Mesothelial cell of epicardium (in vitro differentiated cells): ENCODE measurements around the gene LAMC2. TPM values are rescaled to one million over a fixed set of nuclear protein-coding genes. Genes with fewer than 3 reads are reported as not detected.

Source experiments
- DNase-seq, 2 experiments: peaks; one replicate each; pipeline ENCODE4 v3.0.0; 2021; ENCODE audit warnings: low spot score in 2 of 2; ENCODE audit not compliant: unreplicated experiment in 2 of 2
- H3K27ac Mint-ChIP-seq: 2 replicates; pipeline ENCODE4 v1.8.0; 2021; ENCODE audit warnings: mixed read lengths
- H3K27me3 Mint-ChIP-seq: 2 replicates; pipeline ENCODE4 v1.8.0; 2021; ENCODE audit warnings: low read depth, mixed read lengths
- H3K36me3 Mint-ChIP-seq: 2 replicates; pipeline ENCODE4 v1.8.0; 2021; ENCODE audit warnings: mixed read lengths
- H3K4me1 Mint-ChIP-seq: 2 replicates; pipeline ENCODE4 v1.8.0; 2021; ENCODE audit warnings: mixed read lengths
- H3K4me3 Mint-ChIP-seq: 2 replicates; pipeline ENCODE4 v1.8.0; 2021; ENCODE audit warnings: mild to moderate bottlenecking, moderate library complexity, mixed read lengths
- H3K9me3 Mint-ChIP-seq: 2 replicates; pipeline ENCODE4 v1.8.0; 2021; ENCODE audit warnings: mixed read lengths
- total RNA-seq: library from RNA; stranded (reverse); gene quantifications from 3 replicates; pipeline ENCODE4 v1.2.1, GENCODE V29; 2021
- TF ChIP-seq, protein P1 (sequence below): fragments of 200-600 bp; sonication (generic); IDR thresholded peaks from one replicate; pipeline ENCODE4 v1.5.0; 2021; ENCODE audit warnings: antibody characterized with exemption; ENCODE audit not compliant: unreplicated experiment

LAMC2 gene
- total RNA-seq, 1 donor from 2014 or later = 10.4 TPM

DNA sequence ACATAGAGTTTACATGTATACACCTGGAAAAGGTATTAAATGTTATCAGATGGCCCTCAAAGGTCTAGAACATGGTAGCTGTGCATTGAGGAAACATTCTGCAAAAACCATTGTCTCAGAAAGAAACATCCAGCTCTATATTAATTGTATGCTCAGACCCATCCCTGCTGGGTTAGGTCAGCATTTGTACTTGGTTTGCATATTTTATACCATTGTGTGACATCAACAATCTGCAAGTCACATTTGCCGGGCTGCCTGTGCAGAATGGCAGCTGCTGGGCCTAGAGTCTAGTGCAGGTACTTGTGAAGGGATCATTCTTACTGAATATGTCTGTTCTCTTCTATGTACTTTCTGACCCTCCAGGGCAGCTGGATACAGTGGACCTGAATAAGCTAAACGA, 43.9 kb upstream of the LAMC2 start:
- no peak for DNase-seq
- peaks cover 3% of the 10 kb centered on the region for H3K4me1 Mint-ChIP-seq
- H3K36me3 Mint-ChIP-seq = peaks cover 50% of the 10 kb centered on the region
- no peaks in the 10 kb centered on the region for H3K9me3 Mint-ChIP-seq
- H3K27ac Mint-ChIP-seq = no peak overlapping the region
- H3K4me3 Mint-ChIP-seq = no peak overlapping the region
- TF ChIP-seq, protein P1, sequence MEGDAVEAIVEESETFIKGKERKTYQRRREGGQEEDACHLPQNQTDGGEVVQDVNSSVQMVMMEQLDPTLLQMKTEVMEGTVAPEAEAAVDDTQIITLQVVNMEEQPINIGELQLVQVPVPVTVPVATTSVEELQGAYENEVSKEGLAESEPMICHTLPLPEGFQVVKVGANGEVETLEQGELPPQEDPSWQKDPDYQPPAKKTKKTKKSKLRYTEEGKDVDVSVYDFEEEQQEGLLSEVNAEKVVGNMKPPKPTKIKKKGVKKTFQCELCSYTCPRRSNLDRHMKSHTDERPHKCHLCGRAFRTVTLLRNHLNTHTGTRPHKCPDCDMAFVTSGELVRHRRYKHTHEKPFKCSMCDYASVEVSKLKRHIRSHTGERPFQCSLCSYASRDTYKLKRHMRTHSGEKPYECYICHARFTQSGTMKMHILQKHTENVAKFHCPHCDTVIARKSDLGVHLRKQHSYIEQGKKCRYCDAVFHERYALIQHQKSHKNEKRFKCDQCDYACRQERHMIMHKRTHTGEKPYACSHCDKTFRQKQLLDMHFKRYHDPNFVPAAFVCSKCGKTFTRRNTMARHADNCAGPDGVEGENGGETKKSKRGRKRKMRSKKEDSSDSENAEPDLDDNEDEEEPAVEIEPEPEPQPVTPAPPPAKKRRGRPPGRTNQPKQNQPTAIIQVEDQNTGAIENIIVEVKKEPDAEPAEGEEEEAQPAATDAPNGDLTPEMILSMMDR = no peak
- H3K27me3 Mint-ChIP-seq = no peaks in the 10 kb centered on the region

DNA sequence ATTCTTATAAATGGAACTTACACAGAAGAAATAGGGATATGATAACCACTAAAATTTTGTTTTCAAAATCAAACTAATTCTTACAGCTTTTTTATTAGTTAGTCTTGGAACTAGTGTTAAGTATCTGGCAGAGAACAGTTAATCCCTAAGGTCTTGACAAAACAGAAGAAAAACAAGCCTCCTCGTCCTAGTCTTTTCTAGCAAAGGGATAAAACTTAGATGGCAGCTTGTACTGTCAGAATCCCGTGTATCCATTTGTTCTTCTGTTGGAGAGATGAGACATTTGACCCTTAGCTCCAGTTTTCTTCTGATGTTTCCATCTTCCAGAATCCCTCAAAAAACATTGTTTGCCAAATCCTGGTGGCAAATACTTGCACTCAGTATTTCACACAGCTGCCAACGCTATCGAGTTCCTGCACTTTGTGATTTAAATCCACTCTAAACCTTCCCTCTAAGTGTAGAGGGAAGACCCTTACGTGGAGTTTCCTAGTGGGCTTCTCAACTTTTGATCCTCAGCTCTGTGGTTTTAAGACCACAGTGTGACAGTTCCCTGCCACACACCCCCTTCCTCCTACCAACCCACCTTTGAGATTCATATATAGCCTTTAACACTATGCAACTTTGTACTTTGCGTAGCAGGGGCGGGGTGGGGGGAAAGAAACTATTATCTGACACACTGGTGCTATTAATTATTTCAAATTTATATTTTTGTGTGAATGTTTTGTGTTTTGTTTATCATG, 42.3 kb upstream of the LAMC2 start:
- Mint-ChIP-seq H3K27ac (no peak overlapping the region), H3K36me3 (peaks cover 37% of the 10 kb centered on the region), H3K27me3 (no peaks in the 10 kb centered on the region), H3K9me3 (no peaks in the 10 kb centered on the region), H3K4me1 (peaks cover 3% of the 10 kb centered on the region), H3K4me3 (no peak overlapping the region)
- DNase-seq = no peak
- TF ChIP-seq, protein P1 = no peak

DNA sequence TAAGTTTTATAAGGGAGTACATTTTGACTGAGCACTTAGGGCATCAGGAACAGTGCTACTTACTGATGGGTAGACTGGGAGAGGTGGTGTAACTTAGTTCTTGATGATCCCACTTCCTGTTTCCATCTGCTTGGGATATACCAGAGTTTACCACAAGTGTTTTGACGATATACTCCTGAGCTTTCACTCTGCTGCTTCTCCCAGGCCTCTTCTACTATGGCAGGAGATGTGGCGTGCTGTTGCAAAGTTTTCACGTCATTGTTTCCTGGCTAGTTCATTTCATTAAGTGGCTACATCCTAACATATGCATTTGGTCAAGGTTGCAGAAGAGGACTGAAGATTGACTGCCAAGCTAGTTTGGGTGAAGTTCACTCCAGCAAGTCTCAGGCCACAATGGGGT, 41.3 kb upstream of the LAMC2 start:
- no peaks in the 10 kb centered on the region for H3K9me3 Mint-ChIP-seq
- no peak overlapping the region for H3K27ac Mint-ChIP-seq
- no peaks in the 10 kb centered on the region for H3K4me1 Mint-ChIP-seq
- DNase-seq = no peak
- TF ChIP-seq, protein P1 = no peak
- H3K27me3 Mint-ChIP-seq = no peaks in the 10 kb centered on the region
- peaks cover 31% of the 10 kb centered on the region for H3K36me3 Mint-ChIP-seq
- H3K4me3 Mint-ChIP-seq = no peak overlapping the region

DNA sequence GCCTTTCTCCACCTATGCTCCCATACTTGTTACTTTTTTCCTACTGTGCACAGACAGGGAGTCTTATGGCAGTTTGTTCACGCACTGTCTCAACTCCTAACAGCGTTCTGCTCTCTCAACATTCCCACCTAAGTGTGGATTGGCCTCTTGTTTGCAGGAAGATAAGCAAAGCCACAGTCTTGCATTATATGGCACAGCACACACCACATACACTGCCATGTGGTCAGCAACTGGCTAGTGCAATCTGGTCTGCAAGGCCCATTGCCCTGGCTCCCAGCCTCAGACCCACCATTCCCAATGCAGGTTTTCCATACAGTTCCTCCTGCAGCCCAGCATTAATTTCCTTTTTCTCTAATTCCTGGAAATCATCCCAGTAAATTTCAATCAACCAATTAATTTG, 38.3 kb upstream of the LAMC2 start:
- H3K4me1 Mint-ChIP-seq = no peaks in the 10 kb centered on the region
- DNase-seq = no peak
- peaks cover 1% of the 10 kb centered on the region for H3K9me3 Mint-ChIP-seq
- H3K27ac Mint-ChIP-seq = no peak overlapping the region
- TF ChIP-seq, protein P1 = no peak
- H3K4me3 Mint-ChIP-seq = no peak overlapping the region
- no peaks in the 10 kb centered on the region for H3K27me3 Mint-ChIP-seq
- peaks cover 9% of the 10 kb centered on the region for H3K36me3 Mint-ChIP-seq

DNA sequence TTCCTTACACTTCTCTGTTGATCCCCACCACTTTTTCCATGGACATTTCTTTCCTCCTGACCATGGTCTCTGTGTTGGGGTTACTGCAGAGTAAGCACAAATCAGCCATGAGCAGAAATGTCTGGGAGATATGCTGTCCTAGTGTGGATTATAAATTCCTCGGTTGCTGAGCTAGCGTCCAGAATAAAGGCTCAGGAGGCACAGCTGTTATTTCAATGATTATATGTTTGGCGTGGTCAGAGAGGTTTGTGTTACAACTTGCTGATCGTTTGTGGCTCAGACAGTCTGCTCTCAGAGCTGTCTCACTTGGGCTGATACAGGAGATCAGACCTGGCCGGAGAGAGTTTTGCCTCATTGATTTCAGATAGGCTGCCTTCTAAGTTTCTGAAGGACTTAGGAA, 37.5 kb upstream of the LAMC2 start:
- H3K27me3 Mint-ChIP-seq = no peaks in the 10 kb centered on the region
- H3K4me3 Mint-ChIP-seq = no peak overlapping the region
- peaks cover 4% of the 10 kb centered on the region for H3K36me3 Mint-ChIP-seq
- peak overlapping the region; percentile 14 for H3K27ac Mint-ChIP-seq
- peaks cover 4% of the 10 kb centered on the region for H3K9me3 Mint-ChIP-seq
- no peaks in the 10 kb centered on the region for H3K4me1 Mint-ChIP-seq
- TF ChIP-seq, protein P1 = no peak
- no peak for DNase-seq
